T-helper 2 cell treated with Interferon-gamma antibody and Interleukin-4, amounts not matched to agents 100 ng/mL and 5 ng/mL, for 36 hours (primary cell): ENCODE results near the gene ZNF90. TPM values are rescaled to one million over a fixed set of nuclear protein-coding genes. Genes with fewer than 3 reads are reported as not detected.
"Not testable (repeated sequence)": the region's sequence is repeated elsewhere in the genome, so short reads cannot be mapped to it uniquely, and the experiment has no call there.

Experiments
- intact Hi-C: fragments of 100-400 bp; cut with micrococcal nuclease; formaldehyde crosslinking; loops from one replicate; pipeline ENCODE4 v1.15.1; 2023
- total RNA-seq: library from RNA; stranded (reverse); gene quantifications from 2 replicates; pipeline ENCODE4 v1.2.3, GENCODE V29; 2022

ZNF90 gene
- total RNA-seq: 4.6 and 5.2 TPM in 2 replicates

DNA sequence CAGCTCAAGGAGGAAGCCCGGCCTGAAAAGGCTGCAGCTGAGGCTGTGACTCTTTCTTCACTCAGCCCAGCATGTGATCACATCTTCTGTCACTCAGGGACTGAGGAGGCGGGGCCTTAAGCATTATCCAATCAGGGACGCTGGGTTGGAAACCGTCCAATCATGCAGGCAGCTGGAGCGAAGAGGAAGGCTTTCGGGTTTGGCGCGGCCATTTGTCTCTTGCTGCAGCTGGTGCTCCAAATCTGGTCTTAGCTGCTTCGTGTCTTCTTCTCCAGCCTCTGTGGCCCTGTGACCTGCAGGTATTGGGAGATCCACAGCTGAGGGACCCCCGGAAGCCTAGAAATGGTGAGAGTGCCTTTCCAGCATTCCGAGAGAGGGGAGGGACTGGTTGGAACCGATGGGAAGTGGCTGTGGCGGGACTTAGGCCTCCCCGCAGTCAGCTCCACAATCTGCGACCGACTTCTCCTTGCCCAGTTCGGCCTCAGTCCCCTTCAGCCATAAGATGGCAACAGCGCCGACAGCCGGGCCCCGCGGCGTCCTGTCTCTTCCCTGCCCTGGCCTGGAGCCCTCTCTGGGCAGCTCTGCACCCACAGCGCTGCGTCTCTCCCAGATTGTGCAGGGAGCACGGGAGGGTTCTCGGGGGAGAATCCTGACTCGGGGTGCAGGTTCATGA, at the start of gene ZNF90:
Gene ZNF90 (plus strand): TSS at position 210 of the 673 bp plus-strand sequence. CDS start 133 bp downstream, at position 343.
- intact Hi-C loops: loop anchor here (2.0 kb wide), 1 partner anchor 39 kb away; the partner anchor contains the start of gene ZNF682

DNA sequence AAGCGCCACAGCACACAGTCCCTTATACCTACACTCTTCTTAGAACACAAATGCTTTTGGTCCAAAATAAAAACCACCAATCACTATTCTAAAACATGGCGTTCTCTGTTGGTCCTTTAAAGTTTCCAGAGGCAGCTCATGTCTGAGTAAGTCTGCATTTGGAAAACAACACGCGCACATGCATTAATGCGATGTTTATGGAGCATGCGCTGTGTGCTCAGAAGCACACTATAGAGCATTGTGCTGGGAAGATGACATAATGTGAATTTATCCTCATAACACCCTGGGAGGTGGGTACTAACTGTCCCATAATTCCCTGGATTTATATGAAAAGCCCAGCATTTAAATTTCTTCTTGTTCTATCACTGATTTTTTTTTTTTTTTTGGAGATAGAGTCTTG, 49.2 kb upstream of the ZNF90 start:
- intact Hi-C loops: no loop called here

DNA sequence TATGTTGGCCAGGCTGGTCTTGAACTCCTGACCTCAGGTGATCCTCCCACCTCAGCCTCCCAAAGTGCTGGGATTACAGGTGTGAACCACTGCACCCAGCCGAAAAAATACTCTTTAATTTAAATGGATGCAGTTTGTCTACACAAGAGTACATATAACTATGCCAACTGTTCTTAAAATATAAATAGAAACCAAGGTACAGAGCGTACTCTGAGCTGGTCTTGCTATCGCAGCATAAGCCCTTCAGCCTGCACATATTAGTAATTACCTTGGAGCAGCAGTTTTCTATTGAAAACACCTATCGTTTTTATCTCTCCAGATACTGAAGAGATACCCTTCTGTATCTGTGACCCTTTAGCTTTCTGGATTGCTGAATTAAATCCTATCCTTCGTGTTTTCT, 41.9 kb upstream of the ZNF90 start:
- intact Hi-C loops: no loop called here

DNA sequence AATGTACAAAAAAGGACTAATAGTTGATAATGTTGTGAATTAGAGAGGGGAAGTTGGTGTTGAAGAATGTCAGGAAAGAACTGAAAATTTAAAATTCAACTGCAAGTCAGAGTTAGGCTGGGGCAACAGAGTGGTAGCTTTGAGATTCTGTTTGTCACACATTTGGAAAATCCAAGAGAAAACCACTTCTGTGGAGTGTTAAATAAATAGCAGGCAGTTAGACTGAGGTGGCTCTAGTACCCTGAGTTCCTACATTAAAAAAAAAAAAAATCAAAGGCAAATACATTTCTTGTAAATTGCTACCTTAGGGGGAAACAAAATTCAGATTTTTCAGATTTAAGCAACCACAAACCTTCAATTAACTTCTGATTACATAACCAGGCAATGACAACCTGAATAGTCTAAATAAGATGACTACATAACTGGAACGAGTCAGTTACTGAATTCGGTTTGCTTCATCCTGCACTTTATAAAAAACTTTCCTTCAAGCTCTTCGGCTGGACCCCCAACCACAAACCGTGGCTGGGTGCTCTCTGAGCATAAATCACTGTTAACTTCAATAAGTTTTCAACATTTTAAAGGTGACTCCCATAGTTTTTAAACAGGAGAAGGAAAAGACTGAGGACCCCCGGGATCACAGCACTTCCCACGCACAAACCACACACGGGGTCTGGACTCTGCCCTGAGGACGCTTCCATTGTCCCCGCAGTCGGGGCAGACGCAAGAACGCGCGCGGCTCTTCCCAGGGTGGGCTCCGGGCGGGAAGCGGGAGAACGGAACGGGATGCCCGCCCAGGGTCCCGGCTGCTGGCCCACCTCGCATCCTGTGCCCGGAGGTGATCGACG, 39.2 kb upstream of the ZNF90 start:
- intact Hi-C loops: loop anchor here (1.0 to 2.0 kb wide), 3 partner anchors 38 to 1290 kb away; partner anchors contain the start of genes ZNF708 and ZNF90

DNA sequence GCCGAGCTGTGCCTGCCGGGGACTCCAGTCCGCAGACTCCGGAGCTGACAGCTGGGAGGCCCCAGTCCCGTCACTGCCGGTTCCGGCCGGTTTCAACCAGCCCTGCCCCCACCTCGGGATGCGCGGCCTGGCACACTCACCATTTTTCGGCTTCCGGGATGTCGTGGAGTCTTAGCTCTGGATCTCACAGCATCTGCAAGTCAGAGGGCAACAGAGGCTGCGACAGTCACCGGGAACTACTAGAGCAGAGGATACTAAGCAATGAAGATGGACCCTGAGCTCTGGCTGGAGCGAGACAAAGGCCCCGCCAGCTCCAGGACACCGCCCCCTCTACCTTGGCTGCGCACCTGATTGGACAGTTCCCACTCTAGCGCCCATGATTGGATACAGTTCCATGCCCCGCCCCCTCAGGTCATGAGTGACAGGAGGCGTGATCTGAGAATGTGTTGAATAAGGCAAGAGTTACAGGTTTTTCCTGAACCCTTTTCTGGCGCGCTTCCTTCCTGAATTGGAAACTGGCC, 38.5 kb upstream of the ZNF90 start, which contains the start of gene ZNF682:
Gene ZNF682 (minus strand): TSS at position 303 of the 521 bp plus-strand sequence. CDS start 160 bp downstream, at position 143.
- intact Hi-C loops: loop anchor here (1.0 to 2.0 kb wide), 3 partner anchors 38 to 1290 kb away; partner anchors contain the start of genes ZNF708 and ZNF90

DNA sequence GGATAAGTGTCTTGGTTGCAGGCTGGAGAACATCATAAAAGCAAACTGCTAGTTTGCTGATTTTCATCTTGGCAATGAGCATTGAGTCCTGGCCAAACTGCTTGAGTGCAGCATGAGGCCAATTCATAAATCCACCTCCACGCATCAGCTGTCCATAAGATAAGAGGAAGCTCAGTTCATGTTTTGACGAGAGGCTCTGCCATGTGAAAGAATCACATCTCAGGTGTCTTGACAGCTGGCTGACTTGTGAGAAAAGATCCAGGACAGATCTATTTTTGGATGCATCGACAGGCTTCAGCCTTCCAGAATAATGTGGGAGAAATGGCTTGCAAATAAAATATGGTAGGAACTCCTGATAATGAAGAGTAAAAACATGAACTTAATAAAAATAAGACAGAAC, 33.1 kb upstream of the ZNF90 start:
- intact Hi-C loops: no loop called here

DNA sequence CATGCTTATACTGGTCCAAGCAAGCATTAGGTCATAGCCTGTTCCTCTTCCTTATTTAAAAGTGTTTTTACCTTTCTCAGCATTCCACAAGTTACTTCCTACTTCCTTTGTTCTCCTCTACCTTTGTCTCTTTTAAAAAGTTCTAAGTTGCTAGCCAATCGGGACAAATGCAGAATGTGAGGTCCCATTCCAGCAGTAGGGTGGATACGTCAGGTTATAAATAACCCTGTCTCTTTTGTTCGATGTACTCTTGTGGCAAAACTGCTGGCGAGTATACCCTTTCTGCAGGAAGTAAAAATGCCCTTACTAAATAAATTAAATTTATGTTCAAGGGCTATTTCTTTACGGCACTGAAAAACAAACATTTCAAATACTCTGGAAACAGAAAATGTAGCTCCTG, 32.1 kb upstream of the ZNF90 start:
- intact Hi-C loops: not testable (repeated sequence)

DNA sequence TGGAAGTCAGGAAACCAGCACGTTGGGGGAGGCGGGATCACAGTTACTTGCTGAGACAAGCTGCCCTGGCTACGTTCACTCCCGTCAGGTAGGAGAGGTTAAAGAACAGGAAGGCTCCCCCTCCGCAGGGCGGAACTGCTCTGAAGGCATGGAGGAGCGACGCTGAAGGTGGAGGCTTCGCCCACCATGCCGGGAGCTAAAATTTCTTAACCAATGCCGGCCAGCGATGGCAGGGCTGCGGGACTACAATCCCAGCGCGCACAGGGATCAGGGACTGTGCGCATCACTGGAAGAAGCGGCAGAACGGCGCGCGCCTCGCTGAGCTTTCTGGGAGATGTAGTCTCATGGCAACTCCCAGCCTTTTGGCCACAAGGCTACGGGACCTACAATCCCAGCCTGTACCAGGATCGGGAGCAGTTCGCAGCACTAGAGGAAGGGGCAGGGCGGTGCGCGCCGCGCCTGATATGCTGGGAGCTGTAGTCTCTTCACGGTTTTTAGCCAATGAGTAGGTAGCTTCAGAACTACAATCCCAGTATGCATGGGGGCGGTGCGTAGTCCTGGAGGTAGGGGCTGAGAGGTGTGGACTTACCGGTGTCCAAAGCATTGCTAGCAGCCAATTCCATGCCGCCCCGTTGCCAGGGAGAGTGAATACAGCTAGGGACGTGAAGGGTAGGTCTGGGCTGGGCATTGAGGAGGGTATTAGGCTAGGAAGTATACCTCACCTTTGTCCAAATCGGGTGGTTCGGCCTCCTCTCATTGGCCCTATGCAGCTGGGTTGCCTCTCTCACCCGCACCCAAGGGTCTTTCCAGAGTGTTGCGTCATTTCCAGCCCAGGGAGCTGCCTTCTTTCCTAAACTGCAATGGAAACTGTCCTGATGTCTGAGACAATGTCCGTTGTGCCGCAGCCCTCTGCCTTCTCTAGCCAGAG, 25.7 kb upstream of the ZNF90 start:
- intact Hi-C loops: no loop called here

DNA sequence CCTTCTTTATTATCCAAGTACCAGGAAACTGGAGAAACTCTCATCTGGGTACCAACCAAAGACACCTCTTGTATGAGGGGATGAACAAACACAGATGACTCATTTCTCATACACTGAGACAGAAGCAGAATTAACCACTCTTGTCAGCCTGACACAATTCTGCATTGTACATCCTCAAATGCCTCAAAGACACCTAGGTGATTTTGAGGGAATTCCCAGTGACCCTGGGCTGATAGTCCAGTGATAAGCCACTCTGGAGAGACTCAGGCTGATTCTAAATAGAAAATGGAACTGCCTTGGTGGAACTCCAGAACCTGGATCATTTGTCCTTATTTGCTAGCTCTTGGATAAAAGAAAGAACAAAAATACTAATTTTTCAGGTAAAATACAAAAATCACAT, 19.1 kb upstream of the ZNF90 start:
- intact Hi-C loops: not testable (repeated sequence)

DNA sequence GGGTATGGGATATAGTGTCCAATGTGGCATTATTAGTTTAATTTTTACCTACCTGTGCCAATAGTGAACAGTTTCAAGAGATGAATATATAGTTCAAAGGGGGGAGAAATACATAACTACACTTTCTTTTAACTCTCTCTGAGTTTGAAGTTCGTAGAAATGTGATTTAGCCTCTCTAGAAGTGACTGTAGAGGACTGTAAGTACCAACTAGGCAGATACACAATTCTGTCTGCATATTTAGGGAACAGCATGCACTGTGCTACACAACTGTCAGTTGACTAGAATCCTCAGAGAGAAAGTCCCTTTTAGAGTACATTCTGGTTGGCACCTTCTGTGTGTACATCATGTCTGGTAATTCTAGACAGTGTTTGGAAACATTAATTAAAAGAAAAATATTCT, 17.5 kb upstream of the ZNF90 start:
- intact Hi-C loops: no loop called here

DNA sequence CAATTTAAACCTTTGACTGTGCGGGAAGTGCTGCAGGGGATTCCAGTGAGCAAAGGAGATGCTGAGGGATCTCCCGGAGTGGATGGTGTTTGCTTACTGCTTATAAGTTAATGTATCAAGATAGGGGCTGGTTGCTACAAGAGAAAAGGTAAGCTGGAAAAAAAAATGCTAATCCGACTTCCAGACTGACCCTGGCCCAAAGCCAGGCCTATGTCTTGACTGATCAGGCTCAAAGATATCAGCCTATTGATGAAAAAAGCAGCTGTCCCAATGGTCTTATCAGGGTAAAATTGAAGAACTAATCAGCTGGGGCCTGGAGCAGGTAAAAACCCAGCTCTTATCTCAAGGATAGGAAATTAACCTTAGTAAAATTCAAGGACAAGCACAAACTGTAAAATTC, 10.9 kb upstream of the ZNF90 start:
- intact Hi-C loops: no loop called here

DNA sequence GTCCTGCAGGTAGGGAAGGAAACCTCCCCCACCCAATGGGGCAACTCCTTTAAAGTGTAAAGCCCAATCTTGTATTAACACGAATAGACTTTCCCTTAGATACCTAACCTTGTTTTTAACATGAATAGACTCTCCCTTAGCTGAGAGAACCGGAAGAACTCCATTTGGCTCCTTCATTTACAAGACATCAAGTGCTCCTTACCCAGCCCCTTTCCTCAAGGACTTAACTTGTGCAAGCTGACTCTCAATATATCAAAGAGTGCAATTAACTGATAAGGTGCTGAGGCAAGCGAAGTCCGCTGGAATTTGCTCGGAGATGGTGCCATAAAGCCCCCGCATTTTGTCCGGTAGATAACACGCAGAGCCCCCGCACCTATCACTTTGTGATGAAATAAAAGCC, 9.9 kb upstream of the ZNF90 start:
- intact Hi-C loops: no loop called here

DNA sequence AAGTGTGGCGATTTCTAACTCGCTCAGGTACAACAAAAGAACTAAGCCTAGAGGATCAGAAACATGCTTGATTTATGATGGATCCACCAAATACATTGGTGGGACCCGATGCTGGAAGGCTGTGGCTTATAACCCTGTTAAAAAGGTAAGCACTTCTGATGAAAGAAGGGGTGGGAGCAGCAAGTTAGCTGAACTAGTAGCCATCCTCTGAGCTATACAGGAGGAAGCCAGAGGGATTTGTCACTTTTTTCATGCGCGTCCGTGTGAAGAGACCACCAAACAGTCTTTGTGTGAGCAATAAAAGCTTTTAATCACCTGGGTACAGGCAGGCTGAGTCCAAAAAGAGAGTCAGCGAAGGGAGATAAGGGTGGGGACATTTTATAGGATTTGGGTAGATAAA, 9.2 kb upstream of the ZNF90 start:
- intact Hi-C loops: not testable (repeated sequence)

DNA sequence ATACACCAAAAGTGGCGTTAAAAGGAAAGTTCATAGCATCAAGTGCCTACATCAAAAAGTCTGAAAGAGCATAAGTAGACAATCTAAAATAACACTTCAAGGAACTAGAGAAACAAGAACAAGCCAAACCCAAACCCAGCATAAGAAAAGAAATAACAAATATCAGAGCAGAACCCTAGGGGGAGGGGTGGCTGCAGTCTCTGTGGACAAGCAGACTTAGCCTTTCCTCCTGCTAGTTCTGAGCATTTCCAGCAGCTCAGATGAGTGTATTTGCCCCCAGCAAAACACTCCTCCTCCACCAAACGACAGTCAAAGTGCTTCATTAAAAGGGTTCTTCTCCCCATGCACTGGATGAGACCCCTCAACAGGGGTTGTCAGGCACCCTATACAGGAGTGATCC, 7.1 kb upstream of the ZNF90 start:
- intact Hi-C loops: no loop called here

DNA sequence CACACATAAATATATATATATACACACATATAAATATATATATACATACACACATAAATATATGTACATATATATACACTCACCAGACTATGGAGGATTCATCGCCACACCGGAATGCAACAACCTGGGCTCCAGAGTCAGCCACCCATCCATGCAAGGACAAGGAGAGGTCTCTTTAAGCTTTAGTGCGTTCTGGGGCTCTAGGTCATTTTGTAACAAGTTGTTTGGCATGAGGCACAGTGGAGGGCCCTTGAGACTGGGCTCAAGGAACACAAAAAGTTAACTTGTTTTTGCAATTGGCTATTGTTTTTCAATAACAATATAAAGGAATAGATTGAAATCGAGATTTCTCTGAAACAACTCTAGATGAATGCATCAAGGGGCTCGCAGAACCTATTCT, 4.9 kb upstream of the ZNF90 start:
- intact Hi-C loops: no loop called here

DNA sequence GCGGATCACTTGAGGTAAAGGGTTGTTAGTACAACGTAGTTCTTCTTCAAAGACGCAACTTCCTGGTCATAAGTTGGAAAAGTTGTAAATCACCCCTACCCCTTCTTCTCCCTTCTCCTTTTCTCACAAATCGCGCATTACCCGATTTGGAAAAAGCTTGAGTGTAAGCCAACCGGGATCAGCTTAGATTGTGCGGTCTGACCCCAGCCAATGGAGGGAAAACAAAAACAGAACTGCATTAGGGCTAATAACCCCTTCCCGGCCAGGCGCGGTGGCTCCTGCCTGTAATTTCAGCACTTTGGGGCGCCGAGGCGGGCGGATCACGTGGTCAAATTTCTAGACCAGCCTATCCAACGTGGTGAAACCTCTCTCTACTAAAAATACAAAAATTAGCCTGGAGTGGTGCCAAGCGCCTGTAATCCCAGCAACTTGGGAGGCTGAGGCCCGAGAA, 806 bp downstream of the ZNF90 start:
- intact Hi-C loops: no loop called here

DNA sequence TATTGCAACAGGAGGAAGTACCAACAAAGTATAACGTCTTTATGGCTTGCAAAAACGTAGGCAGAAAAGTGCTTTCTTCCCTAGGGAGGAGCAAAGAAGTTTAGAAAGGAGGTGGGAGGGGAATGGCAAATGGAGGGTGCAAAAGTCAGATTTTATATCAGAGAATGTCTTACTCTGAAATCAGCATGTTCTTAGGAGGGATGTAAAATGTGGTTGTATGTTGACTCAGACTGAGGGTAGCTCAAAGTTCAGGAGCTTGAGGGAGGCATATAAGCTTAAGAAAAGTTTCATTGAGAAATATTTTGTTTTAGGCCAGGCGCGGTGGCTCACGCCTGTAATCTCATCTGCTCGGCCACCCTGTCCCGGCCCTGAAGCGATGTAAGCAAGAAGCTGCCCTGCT, 1.7 kb downstream of the ZNF90 start:
- intact Hi-C loops: no loop called here

DNA sequence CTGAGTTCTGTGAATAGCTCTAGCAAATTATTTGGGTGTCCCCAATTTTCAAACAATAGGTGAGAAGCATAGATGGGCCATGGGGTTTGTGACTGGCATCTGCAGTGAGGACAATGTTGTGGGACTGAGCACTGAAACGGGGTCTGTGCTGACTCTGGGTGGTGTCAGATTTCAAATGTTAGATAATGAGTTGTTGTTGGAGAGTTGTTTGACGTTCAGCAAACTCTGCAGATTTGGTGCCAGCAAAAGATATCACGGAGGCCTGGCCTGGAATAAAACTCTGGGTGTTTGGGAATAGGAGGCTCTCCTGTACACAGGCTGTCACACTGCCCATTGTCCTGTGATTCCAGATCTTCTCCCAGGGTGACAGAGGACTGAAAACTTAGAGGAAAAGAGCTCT, 2.9 kb downstream of the ZNF90 start:
- intact Hi-C loops: no loop called here

DNA sequence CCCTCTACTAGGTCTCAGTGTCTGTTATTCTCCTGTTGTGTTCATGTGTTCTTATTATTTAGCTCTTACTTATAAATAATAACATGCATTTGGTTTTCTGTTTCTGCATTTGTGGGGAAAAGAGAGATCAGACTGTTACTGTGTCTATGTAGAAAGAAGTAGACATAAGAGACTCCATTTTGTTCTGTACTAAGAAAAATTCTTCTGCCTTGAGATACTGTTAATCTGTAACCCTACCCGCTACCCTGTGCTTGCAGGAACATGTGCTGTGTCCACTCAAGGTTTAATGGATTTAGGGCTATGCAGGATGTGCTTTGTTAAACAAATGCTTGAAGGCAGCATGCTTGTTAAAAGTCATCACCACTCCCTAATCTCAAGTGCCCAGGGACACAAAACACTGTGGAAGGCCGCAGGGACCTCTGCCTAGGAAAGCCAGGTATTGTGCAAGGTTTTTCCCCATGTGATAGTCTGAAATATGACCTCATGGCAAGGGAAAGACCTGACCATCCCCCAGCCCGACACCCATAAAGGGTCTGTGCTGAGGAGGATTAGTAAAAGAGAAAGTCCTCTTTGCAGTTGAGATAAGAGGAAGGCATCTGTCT, 4.5 kb downstream of the ZNF90 start:
- intact Hi-C loops: not testable (repeated sequence)

DNA sequence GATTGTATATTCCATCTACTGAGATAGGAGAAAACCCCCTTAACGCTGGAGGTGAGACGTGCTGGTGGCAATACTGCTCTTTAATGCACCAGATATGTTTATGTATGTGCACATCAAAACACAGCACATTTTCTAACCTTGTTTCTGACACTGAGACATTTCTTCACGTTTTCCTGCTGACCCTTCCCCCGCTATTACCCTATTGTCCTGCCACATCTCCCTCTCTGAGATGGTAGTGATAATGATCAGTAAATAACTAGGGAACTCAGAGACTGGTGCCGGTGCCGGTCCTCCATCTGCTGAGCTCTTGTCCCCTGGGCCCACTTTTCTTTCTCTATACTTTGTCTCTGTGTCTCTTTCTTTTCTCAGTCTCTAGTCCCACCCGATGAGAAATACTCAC, 5.1 kb downstream of the ZNF90 start:
- intact Hi-C loops: not testable (repeated sequence)

DNA sequence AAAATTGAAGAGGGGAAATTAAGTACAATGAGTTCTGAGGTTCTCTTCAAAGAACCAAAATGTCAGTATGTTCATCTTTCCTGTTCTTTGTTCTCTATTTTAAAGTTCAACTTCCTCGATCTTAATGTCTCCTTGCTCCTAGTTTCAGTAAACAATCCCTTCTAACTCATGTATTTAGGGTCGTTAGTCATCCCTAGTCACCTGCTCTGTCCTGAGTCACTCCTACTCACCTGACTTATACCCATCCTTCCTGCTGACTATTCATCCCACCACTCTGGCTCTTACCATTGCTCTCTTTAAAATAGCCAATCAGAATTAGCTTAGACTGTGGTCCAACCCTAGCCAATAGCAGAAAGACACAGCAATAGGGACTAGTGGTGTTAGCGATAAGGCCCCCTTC, 24.3 kb downstream of the ZNF90 start:
- intact Hi-C loops: no loop called here
